CD14-positive monocyte (primary cell): ENCODE data around the gene MRS2. TPM values are rescaled to one million over a fixed set of nuclear protein-coding genes. Genes with fewer than 3 reads are reported as not detected.

Source experiments
- DNase-seq, 3 donors: peaks; one replicate each; pipeline ENCODE4 v3.0.0-alpha.2; 2011 to 2022
- H2AFZ ChIP-seq: 2 replicates; pipeline ENCODE4 v1.6.0; 2012; ENCODE audit warnings: mild to moderate bottlenecking, low read depth, low read length, inconsistent platforms; ENCODE audit not compliant: insufficient read depth, poor library complexity, severe bottlenecking
- H3K27ac ChIP-seq, 2 donors: 1 replicate in 1 of 2; 2 replicates in 1 of 2; pipeline ENCODE4 v1.5.1; 2012 to 2013; ENCODE audit warnings: low read length in 2 of 2, control low read depth in 1 of 2, inconsistent platforms in 1 of 2, low read depth in 1 of 2, mild to moderate bottlenecking in 1 of 2
- H3K27me3 ChIP-seq, 2 donors: one replicate each; pipeline versions ENCODE4 v1.6.0 to v1.6.1; 2011 to 2013; ENCODE audit warnings: low read length in 2 of 2; ENCODE audit not compliant: control insufficient read depth in 2 of 2, insufficient read depth in 2 of 2
- H3K36me3 ChIP-seq, 2 donors: replicated peaks in 1 of 2; 1 replicate in 1 of 2; 2 replicates in 1 of 2; pipeline versions ENCODE4 v1.5.1 to v1.6.1; 2012 to 2013; ENCODE audit warnings: low read length in 2 of 2, control low read depth in 1 of 2, inconsistent platforms in 1 of 2, mild to moderate bottlenecking in 1 of 2; ENCODE audit not compliant: insufficient read depth in 2 of 2, control insufficient read depth in 1 of 2
- H3K4me1 ChIP-seq, 2 donors: 1 replicate in 1 of 2; 2 replicates in 1 of 2; pipeline versions ENCODE4 v1.5.1 to v1.6.1; 2012 to 2013; ENCODE audit warnings: low read length in 2 of 2, control low read depth in 1 of 2, inconsistent platforms in 1 of 2, mild to moderate bottlenecking in 1 of 2, moderate library complexity in 1 of 2; ENCODE audit not compliant: insufficient read depth in 2 of 2, control insufficient read depth in 1 of 2
- H3K4me2 ChIP-seq: replicated peaks from 2 replicates; pipeline ENCODE3; 2012; ENCODE audit warnings: low read length, moderate library complexity, mild to moderate bottlenecking; ENCODE audit not compliant: poor library complexity, severe bottlenecking; ENCODE audit errors: extremely low read depth
- H3K4me3 ChIP-seq, 3 experiments: fragments of 200-600 bp in 1 of 3; sonication (generic) in 1 of 3; replicated peaks in 1 of 3; 1 replicate in 2 of 3; 2 replicates in 1 of 3; pipeline ENCODE4 v1.5.1; 2011 to 2013; ENCODE audit warnings: low read length in 3 of 3, mild to moderate bottlenecking in 3 of 3, control low read depth in 2 of 3, low read depth in 2 of 3, inconsistent platforms in 1 of 3, moderate library complexity in 1 of 3
- H3K79me2 ChIP-seq: 2 replicates; pipeline ENCODE4 v1.6.0; 2012; ENCODE audit warnings: mild to moderate bottlenecking, control low read depth, inconsistent platforms, low read length, moderate library complexity; ENCODE audit not compliant: insufficient read depth
- H3K9ac ChIP-seq: 2 replicates; pipeline ENCODE4 v1.6.0; 2017; ENCODE audit warnings: low read length, mild to moderate bottlenecking; ENCODE audit not compliant: insufficient read depth, poor library complexity, severe bottlenecking
- H3K9me3 ChIP-seq, 2 donors: replicated peaks in 1 of 2; 1 replicate in 1 of 2; 2 replicates in 1 of 2; pipeline versions ENCODE4 v1.5.1 to v1.6.1; 2012 to 2013; ENCODE audit warnings: low read length in 2 of 2, control low read depth in 1 of 2; ENCODE audit not compliant: control insufficient read depth in 1 of 2, insufficient read depth in 1 of 2
- H4K20me1 ChIP-seq: 2 replicates; pipeline ENCODE4 v1.6.0; 2012; ENCODE audit warnings: mild to moderate bottlenecking, low read length, control low read depth, moderate library complexity; ENCODE audit not compliant: insufficient read depth
- H3K27ac Mint-ChIP-seq, 7 donors: one replicate each; pipeline ENCODE4 v1.8.0; 2020; ENCODE audit warnings: mild to moderate bottlenecking in 7 of 7, mixed read lengths in 7 of 7, moderate library complexity in 6 of 7, inconsistent platforms in 2 of 7
- H3K27me3 Mint-ChIP-seq, 3 donors: one replicate each; pipeline ENCODE4 v1.8.0; 2021 to 2022; ENCODE audit warnings: low read depth in 3 of 3, mild to moderate bottlenecking in 3 of 3, mixed read lengths in 3 of 3, moderate library complexity in 3 of 3, inconsistent platforms in 1 of 3
- H3K36me3 Mint-ChIP-seq, 2 donors: one replicate each; pipeline ENCODE4 v1.8.0; 2020; ENCODE audit warnings: mixed read lengths in 2 of 2, inconsistent platforms in 1 of 2, mild to moderate bottlenecking in 1 of 2
- H3K4me1 Mint-ChIP-seq: one replicate; pipeline ENCODE4 v1.8.0; 2020; ENCODE audit warnings: mild to moderate bottlenecking, mixed read lengths
- H3K4me3 Mint-ChIP-seq, 2 donors: one replicate each; pipeline ENCODE4 v1.8.0; 2020; ENCODE audit warnings: mild to moderate bottlenecking in 2 of 2, mixed read lengths in 2 of 2, moderate library complexity in 1 of 2
- H3K9me3 Mint-ChIP-seq, 7 donors: one replicate each; pipeline ENCODE4 v1.8.0; 2020 to 2022; ENCODE audit warnings: mixed read lengths in 7 of 7, mild to moderate bottlenecking in 6 of 7, moderate library complexity in 6 of 7, inconsistent platforms in 2 of 7
- WGBS: methylation state at CpG from one replicate; pipeline ENCODE4 v1.1.5; 2013; ENCODE audit warnings: missing lambda C conversion rate; ENCODE audit not compliant: insufficient coverage; 5-methylcytosine and 5-hydroxymethylcytosine counted together
- intact Hi-C, 2 donors: fragments of 100-400 bp; cut with micrococcal nuclease; formaldehyde crosslinking; loops; one replicate each; pipeline versions ENCODE4 v1.15.0 to v1.15.1; 2023
- polyA plus RNA-seq, 3 donors: library from polyadenylated mRNA; depleted of rRNA in 1 of 3; unstranded in 2 of 3; stranded (reverse) in 1 of 3; fragments of 300-500 nt in 2 of 3; fragments of >200 nt in 1 of 3; fragmentation: Illumina TruSeq in 2 of 3; gene quantifications; 1 replicate in 2 of 3; 2 replicates in 1 of 3; pipeline ENCODE4 v1.2.3, GENCODE V29; 2012 to 2021
- TF ChIP-seq, protein P1 (sequence below): fragments of 200-600 bp; IDR thresholded peaks from one replicate; pipeline ENCODE4 v1.8.0; 2022; ENCODE audit warnings: antibody characterized with exemption, mild to moderate bottlenecking

The MRS2 gene
- polyA plus RNA-seq, 3 donors, result 8.6 to 21.0 (median 19.3) TPM

GRCh38 chr6:24458134-24458533 is 55.4 kb downstream of the MRS2 start:
- H3K36me3 Mint-ChIP-seq, result no peaks in the 10 kb centered on the region
- no peaks in the 10 kb centered on the region for H3K4me1 ChIP-seq
- TF ChIP-seq, protein P1, sequence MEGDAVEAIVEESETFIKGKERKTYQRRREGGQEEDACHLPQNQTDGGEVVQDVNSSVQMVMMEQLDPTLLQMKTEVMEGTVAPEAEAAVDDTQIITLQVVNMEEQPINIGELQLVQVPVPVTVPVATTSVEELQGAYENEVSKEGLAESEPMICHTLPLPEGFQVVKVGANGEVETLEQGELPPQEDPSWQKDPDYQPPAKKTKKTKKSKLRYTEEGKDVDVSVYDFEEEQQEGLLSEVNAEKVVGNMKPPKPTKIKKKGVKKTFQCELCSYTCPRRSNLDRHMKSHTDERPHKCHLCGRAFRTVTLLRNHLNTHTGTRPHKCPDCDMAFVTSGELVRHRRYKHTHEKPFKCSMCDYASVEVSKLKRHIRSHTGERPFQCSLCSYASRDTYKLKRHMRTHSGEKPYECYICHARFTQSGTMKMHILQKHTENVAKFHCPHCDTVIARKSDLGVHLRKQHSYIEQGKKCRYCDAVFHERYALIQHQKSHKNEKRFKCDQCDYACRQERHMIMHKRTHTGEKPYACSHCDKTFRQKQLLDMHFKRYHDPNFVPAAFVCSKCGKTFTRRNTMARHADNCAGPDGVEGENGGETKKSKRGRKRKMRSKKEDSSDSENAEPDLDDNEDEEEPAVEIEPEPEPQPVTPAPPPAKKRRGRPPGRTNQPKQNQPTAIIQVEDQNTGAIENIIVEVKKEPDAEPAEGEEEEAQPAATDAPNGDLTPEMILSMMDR, result no peak
- H3K4me3 Mint-ChIP-seq, result no peak overlapping the region
- H3K4me2 ChIP-seq, result no peak overlapping the region
- DNase-seq, result no peak
- intact Hi-C loops, result no loop called here
- no peak overlapping the region for H3K4me3 ChIP-seq
- H3K27me3 Mint-ChIP-seq, result peaks cover 0 to 4% (median 2%) of the 10 kb centered on the region in 3 donors
- no peak overlapping the region for H2AFZ ChIP-seq
- H4K20me1 ChIP-seq, result no peaks in the 10 kb centered on the region
- H3K9me3 Mint-ChIP-seq, result no peaks in the 10 kb centered on the region
- H3K36me3 ChIP-seq, result no peaks in the 10 kb centered on the region
- H3K9me3 ChIP-seq, result no peaks in the 10 kb centered on the region
- H3K4me1 Mint-ChIP-seq, result no peaks in the 10 kb centered on the region
- no peaks in the 10 kb centered on the region for H3K27me3 ChIP-seq
- H3K27ac Mint-ChIP-seq, result no peak overlapping the region
- H3K27ac ChIP-seq, result no peak overlapping the region
- 58% methylated on average over 4 of the region's 4 CpGs for WGBS
- no peaks in the 10 kb centered on the region for H3K79me2 ChIP-seq
- no peak overlapping the region for H3K9ac ChIP-seq

DNA sequence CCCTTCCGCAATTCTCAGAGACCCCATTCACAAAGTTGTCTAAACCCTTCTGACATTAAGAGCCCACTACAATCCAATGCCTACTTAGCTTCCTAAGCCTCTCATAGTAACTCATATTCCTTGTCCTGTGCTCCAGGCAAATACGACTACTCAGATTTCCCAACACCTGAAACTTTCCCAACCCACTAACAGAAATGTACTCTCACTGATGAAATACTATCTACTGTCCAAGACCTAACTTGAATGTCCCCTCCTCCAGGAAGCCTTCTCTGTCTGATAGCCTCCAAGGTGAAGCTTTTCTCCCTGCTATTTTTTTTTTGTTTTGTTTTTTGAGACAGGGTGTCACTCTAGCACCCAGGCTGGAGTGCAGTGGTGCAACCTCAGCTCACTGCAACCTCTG is 56.2 kb downstream of the MRS2 start:
- no peaks in the 10 kb centered on the region for H3K36me3 Mint-ChIP-seq
- Histone ChIP-seq H3K4me3 (no peak overlapping the region), H3K9ac (no peak overlapping the region), H4K20me1 (no peaks in the 10 kb centered on the region), H3K27me3 (no peaks in the 10 kb centered on the region), H3K4me1 (no peaks in the 10 kb centered on the region), H3K36me3 (no peaks in the 10 kb centered on the region), H3K27ac (no peak overlapping the region), H3K79me2 (no peaks in the 10 kb centered on the region), H2AFZ (no peak overlapping the region), H3K9me3 (no peaks in the 10 kb centered on the region), H3K4me2 (no peak overlapping the region)
- H3K4me1 Mint-ChIP-seq, result no peaks in the 10 kb centered on the region
- TF ChIP-seq, protein P1, result no peak
- H3K27me3 Mint-ChIP-seq, result peaks cover 0 to 4% (median 2%) of the 10 kb centered on the region in 3 donors
- H3K27ac Mint-ChIP-seq, result no peak overlapping the region
- 69% methylated on average over 2 of the region's 2 CpGs for WGBS
- H3K4me3 Mint-ChIP-seq, result no peak overlapping the region
- no peaks in the 10 kb centered on the region for H3K9me3 Mint-ChIP-seq
- intact Hi-C loops, result no loop called here
- DNase-seq, result no peak
